GM18858 (cell line): ENCODE data around the gene TRIAP1.
A peak's percentile ranks its signal among the peaks of the same experiment; 100 is the strongest.
"Not testable (repeated sequence)": the region's sequence is repeated elsewhere in the genome, so short reads cannot be mapped to it uniquely, and the experiment has no call there.

Source experiments
- ATAC-seq: cut with Tn5 transposase; IDR thresholded peaks from one replicate; pipeline ENCODE4 v1.9.1; 2021; ENCODE audit not compliant: unreplicated experiment

Gene TRIAP1

GRCh38 chr12:120445911-120446843, at the start of gene TRIAP1, which contains the start of gene GATC:
TRIAP1 (minus strand) TSS chr12:120446384; CDS start chr12:120446372, 12 bp downstream.
GATC (plus strand) TSS chr12:120446444; CDS start chr12:120446481, 37 bp downstream.
- peak; percentile 85 for ATAC-seq

- ATAC-seq, result no peak
Observed at GRCh38 chr12:120495186-120495730, 49.1 kb upstream of the TRIAP1 start.

- ATAC-seq, result no peak
Observed at GRCh38 chr12:120490833-120491512, 44.8 kb upstream of the TRIAP1 start.

- no peak for ATAC-seq
Observed at GRCh38 chr12:120490325-120490724, 44.1 kb upstream of the TRIAP1 start.

- ATAC-seq, result no peak
Observed at GRCh38 chr12:120489018-120489417, 42.8 kb upstream of the TRIAP1 start.

GRCh38 chr12:120488057-120488640, 42.0 kb upstream of the TRIAP1 start:
- ATAC-seq, result no peak

GRCh38 chr12:120487552-120487951, 41.4 kb upstream of the TRIAP1 start:
- not testable (repeated sequence) for ATAC-seq

- ATAC-seq, result no peak
Observed at GRCh38 chr12:120485961-120486881, 40.0 kb upstream of the TRIAP1 start.

GRCh38 chr12:120483621-120484020, 37.4 kb upstream of the TRIAP1 start:
- no peak for ATAC-seq

- ATAC-seq, result no peak
Observed at GRCh38 chr12:120481022-120481767, 35.0 kb upstream of the TRIAP1 start.

GRCh38 chr12:120480211-120480610, 34.0 kb upstream of the TRIAP1 start:
- ATAC-seq, result no peak

GRCh38 chr12:120479458-120479857, 33.3 kb upstream of the TRIAP1 start:
- no peak for ATAC-seq

- no peak for ATAC-seq
Observed at GRCh38 chr12:120475643-120476042, 29.5 kb upstream of the TRIAP1 start.

- ATAC-seq, result no peak
Observed at GRCh38 chr12:120474616-120474960, 28.4 kb upstream of the TRIAP1 start.

GRCh38 chr12:120473807-120474615, 27.8 kb upstream of the TRIAP1 start:
- no peak for ATAC-seq

- no peak for ATAC-seq
Observed at GRCh38 chr12:120472521-120472920, 26.3 kb upstream of the TRIAP1 start.

- no peak for ATAC-seq
Observed at GRCh38 chr12:120470150-120470784, 24.1 kb upstream of the TRIAP1 start.

- peak; percentile 78 for ATAC-seq
Observed at GRCh38 chr12:120469450-120470149, 23.4 kb upstream of the TRIAP1 start, which contains the start of gene SRSF9. SRSF9 (minus strand) TSS chr12:120469748; CDS start chr12:120469609, 139 bp downstream.
